ENCODE results near the gene PRC1. TPM values are rescaled to one million over a fixed set of nuclear protein-coding genes. Genes with fewer than 3 reads are reported as not detected.

Gene PRC1
- polyA plus RNA-seq, 4 donors = 72.3 to 84.4 (median 75.4) TPM

Other genes starting within 250 kb of the PRC1 start
- gene FURIN, start 125.9 kb downstream of the PRC1 start, polyA plus RNA-seq (ENCODE audit: insufficient read length in 4 of 4) = 10 to 100 TPM; 44.0 to 58.8 (median 51.6) TPM
- 10 to 100 TPM; 12.7 to 20.6 (median 16.1) TPM for gene FES, start 110.0 kb downstream of the PRC1 start, polyA plus RNA-seq (ENCODE audit: insufficient read length in 4 of 4)
- gene MAN2A2, start 91.2 kb downstream of the PRC1 start, polyA plus RNA-seq (ENCODE audit: insufficient read length in 4 of 4) = 10 to 100 TPM; 35.7 to 67.2 (median 50.2) TPM
- gene HDDC3, start 62.0 kb downstream of the PRC1 start, polyA plus RNA-seq (ENCODE audit: insufficient read length in 4 of 4) = 10 to 100 TPM; 15.5 to 21.3 (median 16.6) TPM
- 10 to 100 TPM; 66.6 to 72.1 (median 69.0) TPM for gene UNC45A, start 59.2 kb downstream of the PRC1 start, polyA plus RNA-seq (ENCODE audit: insufficient read length in 4 of 4)
- 10 to 100 TPM; 14.4 to 21.3 (median 17.7) TPM for gene RCCD1, start 39.7 kb downstream of the PRC1 start, polyA plus RNA-seq (ENCODE audit: insufficient read length in 4 of 4)
- gene VPS33B, start 28.1 kb upstream of the PRC1 start, polyA plus RNA-seq (ENCODE audit: insufficient read length in 4 of 4) = 10 to 100 TPM; 19.9 to 22.5 (median 21.0) TPM
- gene SV2B, start 105.7 kb upstream of the PRC1 start, polyA plus RNA-seq (ENCODE audit: insufficient read length in 4 of 4) = under 1 TPM; 0.69 to 0.99 (median 0.78) TPM

All from left renal cortex interstitium (tissue), 4 donors.